ENCODE results near the gene NCL.

The NCL gene

DNA sequence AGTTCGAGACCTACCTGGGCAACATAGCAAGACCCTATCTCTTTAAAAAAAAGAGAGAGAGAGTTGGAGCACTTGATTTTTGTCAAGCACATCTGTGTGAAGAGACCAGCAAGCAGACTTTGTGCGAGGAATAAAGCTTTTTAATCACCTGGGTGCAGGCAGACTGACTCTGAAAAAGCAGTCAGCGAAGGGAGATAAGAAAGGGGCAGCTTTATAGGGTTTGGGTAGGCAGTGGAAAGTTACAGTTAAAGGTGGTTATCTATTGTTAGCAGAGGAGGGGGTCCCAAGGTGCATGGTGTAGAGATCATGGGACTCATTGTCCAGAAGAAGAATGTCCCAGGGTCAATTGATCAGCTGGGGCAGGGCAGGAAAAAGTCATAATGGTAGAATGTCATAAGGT is 34.4 kb downstream of the NCL start:
- no peaks in the 10 kb centered on the region for H3K9me3 ChIP-seq (ENCODE audit: insufficient read depth, low read depth, low read length)
- TF ChIP-seq, protein P1, sequence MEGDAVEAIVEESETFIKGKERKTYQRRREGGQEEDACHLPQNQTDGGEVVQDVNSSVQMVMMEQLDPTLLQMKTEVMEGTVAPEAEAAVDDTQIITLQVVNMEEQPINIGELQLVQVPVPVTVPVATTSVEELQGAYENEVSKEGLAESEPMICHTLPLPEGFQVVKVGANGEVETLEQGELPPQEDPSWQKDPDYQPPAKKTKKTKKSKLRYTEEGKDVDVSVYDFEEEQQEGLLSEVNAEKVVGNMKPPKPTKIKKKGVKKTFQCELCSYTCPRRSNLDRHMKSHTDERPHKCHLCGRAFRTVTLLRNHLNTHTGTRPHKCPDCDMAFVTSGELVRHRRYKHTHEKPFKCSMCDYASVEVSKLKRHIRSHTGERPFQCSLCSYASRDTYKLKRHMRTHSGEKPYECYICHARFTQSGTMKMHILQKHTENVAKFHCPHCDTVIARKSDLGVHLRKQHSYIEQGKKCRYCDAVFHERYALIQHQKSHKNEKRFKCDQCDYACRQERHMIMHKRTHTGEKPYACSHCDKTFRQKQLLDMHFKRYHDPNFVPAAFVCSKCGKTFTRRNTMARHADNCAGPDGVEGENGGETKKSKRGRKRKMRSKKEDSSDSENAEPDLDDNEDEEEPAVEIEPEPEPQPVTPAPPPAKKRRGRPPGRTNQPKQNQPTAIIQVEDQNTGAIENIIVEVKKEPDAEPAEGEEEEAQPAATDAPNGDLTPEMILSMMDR (conservative IDR thresholded peaks at IDR 0.05; ENCODE audit: low read length) = no peak
- TF ChIP-seq EZH2phosphoT487 (IDR thresholded peaks at IDR 0.05; ENCODE audit: borderline replicate concordance) = no peak
- no peaks in the 10 kb centered on the region for H4K20me1 ChIP-seq (ENCODE audit: insufficient read depth, low read length, poor library complexity, severe bottlenecking)

DNA sequence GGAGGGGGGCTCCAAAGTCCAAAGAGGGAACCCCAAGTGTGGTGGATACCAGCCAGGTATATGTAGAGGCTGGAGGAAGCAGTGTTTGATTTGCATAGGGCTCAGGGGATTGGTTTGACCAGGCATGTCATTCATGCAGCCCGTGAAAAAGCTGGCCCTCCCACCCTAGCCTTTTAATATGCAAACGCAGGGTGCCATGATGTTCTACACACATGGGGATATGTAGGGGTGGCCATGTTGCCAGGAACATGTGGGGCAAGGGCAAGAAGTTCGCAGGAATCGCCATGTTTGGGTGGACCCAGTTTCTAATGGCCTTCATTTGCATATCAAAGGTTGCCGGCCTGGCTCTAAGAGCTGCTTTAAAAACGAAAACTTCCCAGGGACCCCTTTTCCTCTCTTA is 35.1 kb downstream of the NCL start:
- no peak overlapping the region for H3K9ac ChIP-seq (ENCODE audit: low read depth, low read length, poor library complexity, severe bottlenecking)
- no peak overlapping the region for H3K4me3 ChIP-seq (ENCODE audit: low read length, poor library complexity, severe bottlenecking)
- no peaks in the 10 kb centered on the region for H3K79me2 ChIP-seq (ENCODE audit: insufficient read depth, low read length)
- H3K9me2 ChIP-seq (replicated peaks; ENCODE audit: low read depth, low read length) = no peaks in the 10 kb centered on the region
- H4K20me1 ChIP-seq (ENCODE audit: insufficient read depth, low read length, poor library complexity, severe bottlenecking) = no peaks in the 10 kb centered on the region
- no peak overlapping the region for H2AFZ ChIP-seq (ENCODE audit: low read length)
- TF ChIP-seq, protein P1 (conservative IDR thresholded peaks at IDR 0.05; ENCODE audit: low read length) = no peak
- no peak for TF ChIP-seq EZH2phosphoT487 (IDR thresholded peaks at IDR 0.05; ENCODE audit: borderline replicate concordance)
- H3K9me3 ChIP-seq (ENCODE audit: insufficient read depth, low read depth, low read length) = no peaks in the 10 kb centered on the region
- no peaks in the 10 kb centered on the region for H3K36me3 ChIP-seq (ENCODE audit: insufficient read depth, low read length)
- no peaks in the 10 kb centered on the region for H3K27me3 ChIP-seq (ENCODE audit: insufficient read depth, low read length, poor library complexity, severe bottlenecking)
- H3F3A ChIP-seq (ENCODE audit: low read depth) = no peaks in the 10 kb centered on the region
- peaks cover 9% of the 10 kb centered on the region for H3K4me1 ChIP-seq (ENCODE audit: insufficient read depth, low read length, poor library complexity, severe bottlenecking)
- H3K4me2 ChIP-seq (ENCODE audit: low read depth, low read length, poor library complexity, severe bottlenecking) = no peak overlapping the region

More for the DNA sequence above, 34.4 kb downstream of the NCL start:
- H3K4me3 ChIP-seq (ENCODE audit: low read length, poor library complexity, severe bottlenecking) = no peak overlapping the region
- no peaks in the 10 kb centered on the region for H3F3A ChIP-seq (ENCODE audit: low read depth)
- no peaks in the 10 kb centered on the region for H3K79me2 ChIP-seq (ENCODE audit: insufficient read depth, low read length)
- H3K4me2 ChIP-seq (ENCODE audit: low read depth, low read length, poor library complexity, severe bottlenecking) = no peak overlapping the region
- H3K36me3 ChIP-seq (ENCODE audit: insufficient read depth, low read length) = no peaks in the 10 kb centered on the region
- H3K27me3 ChIP-seq (ENCODE audit: insufficient read depth, low read length, poor library complexity, severe bottlenecking) = no peaks in the 10 kb centered on the region
- H2AFZ ChIP-seq (ENCODE audit: low read length) = no peak overlapping the region
- no peak overlapping the region for H3K9ac ChIP-seq (ENCODE audit: low read depth, low read length, poor library complexity, severe bottlenecking)
- H3K9me2 ChIP-seq (replicated peaks; ENCODE audit: low read depth, low read length) = no peaks in the 10 kb centered on the region
- H3K4me1 ChIP-seq (ENCODE audit: insufficient read depth, low read length, poor library complexity, severe bottlenecking) = peaks cover 9% of the 10 kb centered on the region

DNA sequence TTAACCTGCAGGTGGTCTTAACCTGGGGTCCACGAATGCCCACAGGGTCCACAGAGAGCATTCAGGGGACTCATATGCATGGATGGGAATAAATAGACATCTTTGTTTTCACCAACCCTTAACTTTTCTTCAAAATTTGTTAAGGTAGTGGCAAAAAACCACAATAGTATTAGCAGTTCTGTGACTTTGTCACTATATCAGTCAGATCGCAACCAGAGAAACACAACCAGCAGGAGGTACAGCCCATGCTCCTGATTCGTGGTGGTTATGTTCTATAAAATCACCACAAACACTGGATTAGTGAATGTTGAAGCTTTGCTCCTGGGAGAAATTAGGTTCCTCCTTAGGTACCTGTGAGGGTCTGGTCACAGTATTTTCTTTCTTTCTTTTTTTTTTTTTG is 37.2 kb downstream of the NCL start:
- no peaks in the 10 kb centered on the region for H4K20me1 ChIP-seq (ENCODE audit: insufficient read depth, low read length, poor library complexity, severe bottlenecking)
- H3K9ac ChIP-seq (ENCODE audit: low read depth, low read length, poor library complexity, severe bottlenecking) = no peak overlapping the region
- no peaks in the 10 kb centered on the region for H3K9me2 ChIP-seq (replicated peaks; ENCODE audit: low read depth, low read length)
- H3K36me3 ChIP-seq (ENCODE audit: insufficient read depth, low read length) = no peaks in the 10 kb centered on the region
- H3K79me2 ChIP-seq (ENCODE audit: insufficient read depth, low read length) = no peaks in the 10 kb centered on the region
- no peaks in the 10 kb centered on the region for H3K27me3 ChIP-seq (ENCODE audit: insufficient read depth, low read length, poor library complexity, severe bottlenecking)
- no peak overlapping the region for H2AFZ ChIP-seq (ENCODE audit: low read length)
- H3K9me3 ChIP-seq (ENCODE audit: insufficient read depth, low read depth, low read length) = no peaks in the 10 kb centered on the region
- H3F3A ChIP-seq (ENCODE audit: low read depth) = no peaks in the 10 kb centered on the region
- TF ChIP-seq EZH2phosphoT487 (IDR thresholded peaks at IDR 0.05; ENCODE audit: borderline replicate concordance) = no peak
- TF ChIP-seq, protein P1 (conservative IDR thresholded peaks at IDR 0.05; ENCODE audit: low read length) = no peak
- H3K4me2 ChIP-seq (ENCODE audit: low read depth, low read length, poor library complexity, severe bottlenecking) = no peak overlapping the region
- H3K4me1 ChIP-seq (ENCODE audit: insufficient read depth, low read length, poor library complexity, severe bottlenecking) = peaks cover 9% of the 10 kb centered on the region
- no peak overlapping the region for H3K4me3 ChIP-seq (ENCODE audit: low read length, poor library complexity, severe bottlenecking)

All from Loucy (cell line).